Fibroblast of gingiva (primary cell): Measurements from ENCODE around the gene BOC.

Experiments used
- DNase-seq: peaks from one replicate; pipeline ENCODE4 v3.0.0-alpha.2; 2011; ENCODE audit warnings: low read depth

The BOC gene

GRCh38 chr3:113185194-113185835 is 26.0 kb upstream of the BOC start:
- DNase-seq = no peak

GRCh38 chr3:113186566-113186965 is 24.8 kb upstream of the BOC start:
- DNase-seq = no peak

- DNase-seq = no peak
Measured at GRCh38 chr3:113193288-113193687, 18.1 kb upstream of the BOC start.

GRCh38 chr3:113193719-113194118 is 17.6 kb upstream of the BOC start:
- no peak for DNase-seq

- DNase-seq = no peak
Measured at GRCh38 chr3:113194823-113195401, 16.4 kb upstream of the BOC start.

- no peak for DNase-seq
Measured at GRCh38 chr3:113200351-113200750, 11.0 kb upstream of the BOC start.

GRCh38 chr3:113200946-113201345 is 10.4 kb upstream of the BOC start:
- no peak for DNase-seq

- DNase-seq = no peak
Measured at GRCh38 chr3:113204371-113204770, 7.0 kb upstream of the BOC start.

GRCh38 chr3:113205481-113205880 is 5.9 kb upstream of the BOC start:
- no peak for DNase-seq

- peak; percentile 2 for DNase-seq
Measured at GRCh38 chr3:113210604-113211329, 590 bp upstream of the BOC start.

- DNase-seq = peak; percentile 15
Measured at GRCh38 chr3:113212150-113212843, 940 bp downstream of the BOC start.

- no peak for DNase-seq
Measured at GRCh38 chr3:113212844-113213375, 1.6 kb downstream of the BOC start.

- no peak for DNase-seq
Measured at GRCh38 chr3:113213896-113214587, 2.7 kb downstream of the BOC start.

- no peak for DNase-seq
Measured at GRCh38 chr3:113214917-113215595, 3.7 kb downstream of the BOC start.

- no peak for DNase-seq
Measured at GRCh38 chr3:113216393-113216792, 5.0 kb downstream of the BOC start.

- no peak for DNase-seq
Measured at GRCh38 chr3:113218011-113218680, 6.8 kb downstream of the BOC start.

GRCh38 chr3:113218681-113219045 is 7.3 kb downstream of the BOC start:
- DNase-seq = no peak

- no peak for DNase-seq
Measured at GRCh38 chr3:113219605-113220300, 8.4 kb downstream of the BOC start.

GRCh38 chr3:113220721-113221120 is 9.4 kb downstream of the BOC start:
- DNase-seq = no peak

GRCh38 chr3:113221721-113222257 is 10.4 kb downstream of the BOC start:
- no peak for DNase-seq
